Fibroblast of lung (primary cell): Measurements from ENCODE around the gene MDFIC2. TPM values are rescaled to one million over a fixed set of nuclear protein-coding genes. Genes with fewer than 3 reads are reported as not detected.
A peak's percentile ranks its signal among the peaks of the same experiment; 100 is the strongest.

ENCODE experiments used
- DNase-seq, 2 donors: peaks; one replicate each; pipeline versions ENCODE4 v3.0.0 to v3.0.0-alpha.2; 2010; ENCODE audit warnings: low read depth in 2 of 2
- H2AFZ ChIP-seq: 2 replicates; pipeline ENCODE4 v1.5.1; 2012; ENCODE audit warnings: low read length, control low read depth, inconsistent platforms
- H3K27ac ChIP-seq: 2 replicates; pipeline ENCODE4 v1.5.1; 2011; ENCODE audit warnings: low read length, control low read depth; ENCODE audit not compliant: insufficient read depth
- H3K27me3 ChIP-seq: 2 replicates; pipeline ENCODE4 v1.5.1; 2011; ENCODE audit warnings: mild to moderate bottlenecking, low read length; ENCODE audit not compliant: control insufficient read depth, insufficient read depth
- H3K36me3 ChIP-seq: 2 replicates; pipeline ENCODE4 v1.5.1; 2011; ENCODE audit warnings: low read length; ENCODE audit not compliant: control insufficient read depth, insufficient read depth
- H3K4me1 ChIP-seq: 2 replicates; pipeline ENCODE4 v1.5.1; 2011; ENCODE audit warnings: low read length; ENCODE audit not compliant: control insufficient read depth, insufficient read depth; ENCODE audit errors: extremely low read depth
- H3K4me2 ChIP-seq: 2 replicates; pipeline ENCODE4 v1.5.1; 2011; ENCODE audit warnings: low read length, control low read depth; ENCODE audit not compliant: insufficient read depth; ENCODE audit errors: extremely low read depth
- H3K4me3 ChIP-seq, 4 experiments: fragments of 200-600 bp in 1 of 4; sonication (generic) in 1 of 4; replicated peaks in 1 of 4; 2 replicates each; pipeline ENCODE4 v1.5.1; 2011 to 2016; ENCODE audit warnings: low read length in 4 of 4, low read depth in 3 of 4, mild to moderate bottlenecking in 3 of 4, control low read depth in 2 of 4, inconsistent platforms in 1 of 4, mixed read lengths in 1 of 4; ENCODE audit not compliant: insufficient read depth in 1 of 4; ENCODE audit errors: control extremely low read depth in 1 of 4
- H3K79me2 ChIP-seq: 2 replicates; pipeline ENCODE4 v1.5.1; 2012; ENCODE audit warnings: mild to moderate bottlenecking, low read length, inconsistent platforms; ENCODE audit not compliant: control insufficient read depth, insufficient read depth
- H3K9ac ChIP-seq: 2 replicates; pipeline ENCODE4 v1.5.1; 2011; ENCODE audit warnings: mild to moderate bottlenecking, low read length, control low read depth; ENCODE audit not compliant: insufficient read depth
- H3K9me3 ChIP-seq: 2 replicates; pipeline ENCODE4 v1.5.1; 2012; ENCODE audit warnings: low read depth, low read length; ENCODE audit not compliant: control insufficient read depth, insufficient read depth
- H4K20me1 ChIP-seq: 2 replicates; pipeline ENCODE4 v1.5.1; 2011; ENCODE audit warnings: low read length; ENCODE audit not compliant: control insufficient read depth, insufficient read depth; ENCODE audit errors: extremely low read depth
- EZH2 ChIP-seq: IDR thresholded peaks from 2 replicates; pipeline ENCODE4 v1.5.1; 2012; ENCODE audit warnings: low read length, control low read depth, mild to moderate bottlenecking; ENCODE audit errors: missing control alignments
- polyA plus RNA-seq, 2 donors: library from polyadenylated mRNA; depleted of rRNA in 1 of 2; stranded (reverse) in 1 of 2; unstranded in 1 of 2; fragments of >200 nt; gene quantifications; 2 replicates each; pipeline ENCODE4 v1.2.1, GENCODE V29; 2011 to 2012; ENCODE audit warnings: missing spikeins in 1 of 2
- total RNA-seq: library from RNA; depleted of rRNA; stranded (reverse); fragments of >200 nt; gene quantifications from 2 replicates; pipeline ENCODE4 v1.2.1, GENCODE V29; 2014
- TF ChIP-seq, protein P1 (sequence below), 2 donors: IDR thresholded peaks in 1 of 2; conservative IDR thresholded peaks in 1 of 2; 1 replicate in 1 of 2; 2 replicates in 1 of 2; pipeline ENCODE4 v1.5.1; 2011 to 2012; ENCODE audit warnings: low read length in 2 of 2, control low read depth in 1 of 2, inconsistent platforms in 1 of 2, low read depth in 1 of 2, mild to moderate bottlenecking in 1 of 2

The MDFIC2 gene
- total and polyA plus RNA-seq, 2 donors (not counting 1 experiment from before 2014, with no cell fraction given) = not detected

- Histone ChIP-seq H3K27ac (no peak overlapping the region), H2AFZ (no peak overlapping the region), H3K9ac (no peak overlapping the region), H3K4me1 (no peaks in the 10 kb centered on the region), H3K4me3 (no peak overlapping the region), H3K4me2 (no peak overlapping the region), H3K27me3 (no peaks in the 10 kb centered on the region), H3K79me2 (no peaks in the 10 kb centered on the region), H3K36me3 (no peaks in the 10 kb centered on the region), H4K20me1 (no peaks in the 10 kb centered on the region), H3K9me3 (no peaks in the 10 kb centered on the region)
- TF ChIP-seq, protein P1, sequence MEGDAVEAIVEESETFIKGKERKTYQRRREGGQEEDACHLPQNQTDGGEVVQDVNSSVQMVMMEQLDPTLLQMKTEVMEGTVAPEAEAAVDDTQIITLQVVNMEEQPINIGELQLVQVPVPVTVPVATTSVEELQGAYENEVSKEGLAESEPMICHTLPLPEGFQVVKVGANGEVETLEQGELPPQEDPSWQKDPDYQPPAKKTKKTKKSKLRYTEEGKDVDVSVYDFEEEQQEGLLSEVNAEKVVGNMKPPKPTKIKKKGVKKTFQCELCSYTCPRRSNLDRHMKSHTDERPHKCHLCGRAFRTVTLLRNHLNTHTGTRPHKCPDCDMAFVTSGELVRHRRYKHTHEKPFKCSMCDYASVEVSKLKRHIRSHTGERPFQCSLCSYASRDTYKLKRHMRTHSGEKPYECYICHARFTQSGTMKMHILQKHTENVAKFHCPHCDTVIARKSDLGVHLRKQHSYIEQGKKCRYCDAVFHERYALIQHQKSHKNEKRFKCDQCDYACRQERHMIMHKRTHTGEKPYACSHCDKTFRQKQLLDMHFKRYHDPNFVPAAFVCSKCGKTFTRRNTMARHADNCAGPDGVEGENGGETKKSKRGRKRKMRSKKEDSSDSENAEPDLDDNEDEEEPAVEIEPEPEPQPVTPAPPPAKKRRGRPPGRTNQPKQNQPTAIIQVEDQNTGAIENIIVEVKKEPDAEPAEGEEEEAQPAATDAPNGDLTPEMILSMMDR (conservative IDR thresholded peaks at IDR 0.05 in 1 of 2, IDR thresholded peaks at IDR 0.05 in 1 of 2; ENCODE audit: low read depth in 1 of 2, low read length in 2 of 2) = no peak
- TF ChIP-seq EZH2 = no peak
- DNase-seq = no peak
These were observed 2.8 kb downstream of the MDFIC2 start for GRCh38 chr3:70309591-70309990.

- no peak overlapping the region for H2AFZ ChIP-seq
- DNase-seq = peak; percentile 4 to 17
- H3K9me3 ChIP-seq = no peaks in the 10 kb centered on the region
- TF ChIP-seq, protein P1 (conservative IDR thresholded peaks at IDR 0.05 in 1 of 2, IDR thresholded peaks at IDR 0.05 in 1 of 2; ENCODE audit: low read depth in 1 of 2, low read length in 2 of 2) = peak; percentile 10 to 29
- TF ChIP-seq EZH2 = no peak
- no peak overlapping the region for H3K27ac ChIP-seq
- no peaks in the 10 kb centered on the region for H3K27me3 ChIP-seq
- H3K9ac ChIP-seq = no peak overlapping the region
- no peaks in the 10 kb centered on the region for H3K79me2 ChIP-seq
- no peaks in the 10 kb centered on the region for H4K20me1 ChIP-seq
- H3K4me3 ChIP-seq = no peak overlapping the region
- no peak overlapping the region for H3K4me2 ChIP-seq
- H3K36me3 ChIP-seq = no peaks in the 10 kb centered on the region
- no peaks in the 10 kb centered on the region for H3K4me1 ChIP-seq
These were observed 3.7 kb downstream of the MDFIC2 start for GRCh38 chr3:70308760-70309159.

- DNase-seq = no peak
- no peaks in the 10 kb centered on the region for H3K4me1 ChIP-seq
- TF ChIP-seq, protein P1 (conservative IDR thresholded peaks at IDR 0.05 in 1 of 2, IDR thresholded peaks at IDR 0.05 in 1 of 2; ENCODE audit: low read depth in 1 of 2, low read length in 2 of 2) = no peak
- no peak for TF ChIP-seq EZH2
- no peaks in the 10 kb centered on the region for H4K20me1 ChIP-seq
- no peak overlapping the region for H2AFZ ChIP-seq
- H3K4me3 ChIP-seq = no peak overlapping the region
- no peak overlapping the region for H3K27ac ChIP-seq
- no peaks in the 10 kb centered on the region for H3K27me3 ChIP-seq
- no peaks in the 10 kb centered on the region for H3K36me3 ChIP-seq
- no peak overlapping the region for H3K4me2 ChIP-seq
- no peaks in the 10 kb centered on the region for H3K79me2 ChIP-seq
- no peaks in the 10 kb centered on the region for H3K9me3 ChIP-seq
- no peak overlapping the region for H3K9ac ChIP-seq
These were observed 5.7 kb downstream of the MDFIC2 start for GRCh38 chr3:70306736-70307135.
